GM19328 (cell line): ENCODE data around the gene BRIP1.
"Not testable (repeated sequence)": the region's sequence is repeated elsewhere in the genome, so short reads cannot be mapped to it uniquely, and the experiment has no call there.

Source experiments
- ATAC-seq: cut with Tn5 transposase; IDR thresholded peaks from one replicate; pipeline ENCODE4 v1.9.1; 2021; ENCODE audit warnings: mild to moderate bottlenecking, moderate library complexity; ENCODE audit not compliant: unreplicated experiment

The BRIP1 gene

DNA sequence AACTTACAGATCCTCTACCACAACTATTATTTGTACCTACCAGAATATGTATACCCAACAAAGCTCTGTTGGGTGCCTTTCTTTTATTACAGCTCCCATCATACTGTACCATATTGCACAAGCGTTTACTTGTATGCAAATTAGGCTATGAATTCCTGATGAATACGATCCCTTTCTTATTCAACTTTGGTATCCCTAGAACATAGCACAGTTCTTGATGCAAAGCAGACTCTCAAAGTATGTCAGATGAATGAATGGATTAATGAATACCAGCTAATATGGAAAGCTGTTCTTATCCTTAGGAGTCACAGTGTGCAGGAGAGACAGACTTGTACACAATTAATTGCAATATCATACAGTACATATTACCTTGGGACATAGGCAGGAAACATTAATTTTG is 192.6 kb downstream of the BRIP1 start:
- no peak for ATAC-seq

DNA sequence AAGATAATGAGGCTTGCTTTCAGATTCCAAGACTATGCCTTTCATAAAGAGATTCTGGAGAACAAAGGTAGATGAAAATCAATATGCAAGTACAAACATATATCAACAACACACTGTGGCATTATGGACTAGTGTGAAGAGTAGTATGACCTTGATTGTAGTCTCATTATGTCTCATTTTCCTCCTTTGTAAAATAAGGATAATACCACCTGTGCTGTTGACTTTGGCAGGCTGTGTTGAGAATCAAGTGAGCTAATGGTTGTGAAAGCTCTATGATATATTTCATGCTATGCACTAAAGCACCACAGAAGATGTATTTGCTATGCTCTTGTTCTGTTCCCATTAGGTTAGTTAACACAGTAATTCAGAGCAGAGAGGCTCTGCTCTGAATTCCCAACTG is 193.8 kb downstream of the BRIP1 start:
- ATAC-seq, result no peak

DNA sequence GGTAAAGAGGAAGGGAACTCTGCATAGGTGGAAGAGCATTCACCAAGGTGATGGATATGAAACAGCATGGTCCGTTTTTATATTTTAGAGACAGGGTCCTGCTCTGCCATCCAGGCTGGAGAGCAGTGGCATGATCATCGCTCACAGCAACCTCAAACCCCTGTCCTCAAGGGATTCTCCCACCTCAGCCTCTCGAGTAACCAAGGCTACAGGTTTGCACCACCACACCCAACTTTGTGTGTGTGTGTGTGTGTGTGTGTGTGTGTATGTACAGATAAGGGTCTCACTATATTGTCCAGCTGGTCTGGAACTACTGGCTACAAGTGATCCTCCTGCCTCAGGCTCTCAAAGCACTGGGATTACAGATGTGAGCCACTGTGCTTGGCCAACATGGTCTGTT is 194.8 kb downstream of the BRIP1 start:
- ATAC-seq, result no peak

DNA sequence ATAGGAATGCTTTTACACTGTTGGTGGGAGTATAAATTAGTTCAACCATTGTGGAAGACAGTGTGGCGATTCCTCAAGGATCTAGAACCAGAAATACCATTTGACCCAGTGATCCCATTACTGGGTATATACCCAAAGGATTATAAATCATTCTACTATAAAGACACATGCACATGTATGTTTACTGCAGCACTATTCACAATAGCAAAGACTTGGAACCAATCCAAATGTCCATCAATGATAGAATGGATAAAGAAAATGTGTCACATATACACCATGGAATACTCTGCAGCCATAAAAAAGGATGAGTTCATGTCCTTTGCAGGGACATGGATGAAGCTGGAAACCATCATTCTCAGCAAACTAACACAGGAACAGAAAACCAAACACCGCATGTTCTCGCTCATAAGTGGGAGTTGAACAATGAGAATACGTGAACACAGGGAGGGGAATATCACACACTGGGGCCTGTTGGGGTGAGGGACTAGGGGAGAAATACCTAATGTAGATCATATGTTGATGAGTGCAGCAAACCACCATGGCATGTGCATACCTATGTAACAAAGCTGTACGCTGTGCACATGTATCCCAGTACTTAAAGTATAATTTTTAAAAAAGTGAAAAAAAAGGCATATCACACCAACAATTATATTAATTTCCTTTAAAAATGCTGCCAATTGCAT is 196.8 kb downstream of the BRIP1 start:
- not testable (repeated sequence) for ATAC-seq

DNA sequence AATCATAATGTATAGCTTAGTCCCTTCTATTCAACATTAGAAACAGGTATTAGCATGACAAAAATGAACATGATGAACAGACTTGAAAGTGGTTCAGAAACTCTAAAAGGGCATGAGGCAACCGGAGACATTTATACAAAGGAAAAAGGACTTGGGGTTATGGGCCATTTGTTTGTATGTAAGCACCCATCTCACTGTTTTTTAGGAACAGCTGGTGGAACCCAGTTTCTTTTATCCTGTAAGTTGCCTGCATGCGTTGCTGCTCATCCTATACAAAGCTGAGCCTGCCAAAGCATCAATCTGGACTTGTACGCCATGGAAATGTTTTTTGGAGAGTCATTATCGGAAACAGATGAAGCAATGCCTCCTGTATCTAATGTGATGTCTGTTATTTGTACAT is 200.0 kb downstream of the BRIP1 start:
- no peak for ATAC-seq

DNA sequence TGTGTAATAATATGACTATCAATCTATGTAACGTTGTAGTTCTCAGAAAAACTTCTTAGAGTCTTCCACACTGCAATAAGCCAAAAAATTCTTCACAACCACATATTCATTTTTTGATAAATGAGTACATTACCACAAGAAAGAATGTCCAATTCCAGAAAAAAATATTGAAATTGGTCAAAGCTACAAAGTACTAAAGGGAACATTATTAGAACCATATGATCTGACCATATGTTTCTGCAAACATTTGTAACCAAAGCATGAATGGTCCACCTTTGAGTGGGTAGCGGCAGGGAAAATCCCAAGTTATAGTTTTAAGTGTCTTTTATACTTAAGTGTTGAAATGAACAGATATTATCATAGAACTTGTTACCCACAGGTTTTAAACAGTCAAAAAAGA is 200.6 kb downstream of the BRIP1 start:
- ATAC-seq, result no peak

DNA sequence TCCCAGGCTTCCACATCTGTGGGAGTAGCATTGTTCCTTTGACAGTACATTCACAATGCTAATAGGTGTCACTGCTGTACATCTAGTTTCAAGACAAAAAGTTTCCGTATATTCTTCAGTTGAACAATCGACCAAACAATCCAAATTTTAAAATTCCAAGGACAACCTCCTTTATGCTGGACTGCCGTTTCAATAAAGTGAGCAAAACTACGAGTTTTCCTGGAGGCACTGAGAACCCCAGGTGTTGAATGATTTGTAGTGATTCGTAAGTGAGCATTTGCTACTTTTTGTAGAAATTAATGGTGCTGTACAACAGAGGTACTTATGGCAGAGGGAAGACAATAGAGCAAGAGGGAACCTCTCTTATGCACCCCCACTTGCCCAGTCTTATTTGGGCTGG is 201.1 kb downstream of the BRIP1 start:
- no peak for ATAC-seq

DNA sequence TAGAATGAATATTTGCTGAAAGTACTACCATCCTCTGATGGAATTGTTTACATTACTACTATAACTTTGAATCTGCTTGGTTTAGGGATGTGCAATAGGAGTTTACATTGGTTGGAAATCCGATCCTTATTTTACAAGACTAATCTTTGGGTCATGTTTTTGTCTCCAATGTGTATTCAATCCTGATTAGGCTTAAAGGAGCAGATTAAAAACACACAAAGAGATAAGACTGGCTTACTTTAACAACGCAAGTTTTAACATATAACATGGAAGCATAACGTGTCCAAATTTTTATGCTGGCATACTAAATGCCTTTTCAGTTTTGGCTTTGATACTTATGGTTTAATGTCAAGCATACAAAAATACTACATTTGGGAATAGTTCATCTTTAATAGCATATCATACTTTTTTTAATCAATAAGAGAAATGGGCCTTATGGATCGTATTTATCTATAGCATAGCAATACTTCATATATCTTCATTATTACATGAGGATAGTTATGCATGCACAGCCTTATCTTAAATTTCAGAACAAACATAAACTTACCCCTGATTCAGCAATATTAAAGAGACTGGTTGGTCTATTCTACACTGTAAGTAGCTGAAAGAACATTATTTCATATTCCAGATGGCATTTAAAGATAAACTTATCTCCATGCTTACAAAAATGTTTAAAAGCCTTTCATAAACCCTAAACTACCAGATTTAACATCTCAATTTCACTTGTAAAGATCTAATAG is 202.4 kb downstream of the BRIP1 start:
- ATAC-seq, result no peak

DNA sequence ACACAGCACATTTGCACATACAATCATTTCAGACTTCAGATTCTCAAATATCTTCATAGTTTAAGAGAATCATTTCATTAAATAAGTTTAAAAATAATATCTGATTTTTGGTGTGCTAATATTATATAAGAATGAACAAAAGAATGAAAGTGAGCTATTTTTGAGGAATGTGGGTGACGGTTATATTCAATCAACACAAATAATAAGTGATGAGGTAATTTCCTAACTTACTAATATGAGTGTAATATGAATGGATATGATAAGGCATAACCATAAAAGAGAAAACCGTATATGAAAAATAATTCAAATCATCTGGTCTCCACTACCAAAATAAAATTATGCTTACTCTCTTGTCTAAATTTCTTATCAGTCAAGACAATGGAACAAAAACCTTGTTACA is 203.9 kb downstream of the BRIP1 start:
- no peak for ATAC-seq

DNA sequence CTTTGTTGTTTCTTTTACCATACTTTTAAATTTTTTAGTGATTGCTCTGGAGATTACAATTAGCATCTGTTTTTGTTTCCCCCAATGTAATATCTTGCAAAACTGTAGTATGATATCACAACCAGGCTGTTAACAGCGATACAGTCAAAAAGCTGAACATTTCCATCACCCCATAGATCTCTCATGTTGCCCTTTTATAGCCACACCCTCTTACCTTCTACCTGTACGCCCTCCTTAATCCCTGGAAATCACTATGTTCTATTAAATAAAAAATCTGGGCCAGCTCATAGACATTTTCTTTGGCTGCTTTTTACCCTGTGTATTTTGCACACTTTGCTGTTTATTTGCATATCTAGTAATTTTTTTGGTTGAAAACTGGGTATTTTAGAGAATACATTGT is 205.1 kb downstream of the BRIP1 start:
- ATAC-seq, result no peak

DNA sequence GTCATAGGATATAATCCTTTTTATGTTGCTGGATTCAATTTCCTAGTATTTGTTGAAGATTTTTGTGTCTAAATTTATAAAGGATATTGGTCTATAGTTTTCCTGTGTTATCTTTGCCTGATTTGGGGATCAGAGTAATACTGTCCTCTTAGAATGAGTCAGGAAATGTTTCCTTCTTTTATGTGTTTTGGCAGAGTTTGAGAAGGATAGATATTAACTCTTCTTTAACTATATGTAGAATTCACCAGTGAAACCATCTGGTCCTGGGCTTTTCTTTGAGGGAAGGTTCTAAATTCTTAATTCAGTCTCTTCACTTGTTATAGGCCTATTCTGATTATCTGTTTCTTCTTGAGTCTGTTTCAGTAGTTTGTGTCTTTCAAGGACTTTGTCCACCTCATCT is 206.0 kb downstream of the BRIP1 start:
- ATAC-seq, result no peak

DNA sequence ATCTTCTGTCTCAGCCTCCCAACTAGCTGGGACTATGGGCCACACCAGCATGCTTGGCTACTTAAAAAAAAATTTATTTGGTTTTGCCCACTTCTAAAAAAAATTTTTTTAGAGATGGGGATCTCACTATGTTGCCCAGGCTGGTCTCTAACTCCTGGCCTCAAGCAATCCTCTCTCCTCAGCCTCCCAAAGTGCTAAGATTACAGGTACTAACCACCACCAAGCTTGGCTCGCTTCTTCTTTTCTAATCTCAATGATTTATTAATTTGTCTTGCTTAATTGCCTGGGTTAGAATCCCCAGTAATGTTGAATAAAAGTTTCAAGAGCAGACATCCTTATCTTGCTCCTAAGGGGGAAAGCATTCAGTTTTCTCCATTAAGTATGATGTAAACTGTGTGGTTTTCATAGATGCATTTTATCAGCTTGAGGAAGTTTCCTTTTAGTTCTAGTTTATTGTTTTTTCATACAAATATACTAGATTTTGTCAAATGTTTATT is 206.6 kb downstream of the BRIP1 start:
- ATAC-seq, result no peak

DNA sequence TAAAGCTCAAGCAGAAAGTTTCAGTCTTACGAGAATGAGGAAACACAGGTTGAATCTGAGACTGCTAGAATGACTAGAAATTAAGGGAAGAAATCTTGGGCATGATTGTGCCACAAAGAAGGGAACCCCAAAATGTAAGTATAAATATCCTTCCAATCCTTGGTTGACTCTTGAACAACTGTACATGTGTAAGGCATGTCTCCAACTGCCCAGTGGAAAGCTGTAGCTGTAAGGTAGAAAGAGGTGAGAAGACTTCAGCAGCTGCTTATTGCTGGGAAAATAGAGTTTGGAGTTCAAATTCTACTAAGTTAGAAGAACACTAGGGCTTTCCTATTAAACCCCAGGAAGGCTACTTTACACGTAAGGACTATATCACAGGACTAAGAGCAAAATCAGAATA is 212.6 kb downstream of the BRIP1 start:
- ATAC-seq, result no peak

DNA sequence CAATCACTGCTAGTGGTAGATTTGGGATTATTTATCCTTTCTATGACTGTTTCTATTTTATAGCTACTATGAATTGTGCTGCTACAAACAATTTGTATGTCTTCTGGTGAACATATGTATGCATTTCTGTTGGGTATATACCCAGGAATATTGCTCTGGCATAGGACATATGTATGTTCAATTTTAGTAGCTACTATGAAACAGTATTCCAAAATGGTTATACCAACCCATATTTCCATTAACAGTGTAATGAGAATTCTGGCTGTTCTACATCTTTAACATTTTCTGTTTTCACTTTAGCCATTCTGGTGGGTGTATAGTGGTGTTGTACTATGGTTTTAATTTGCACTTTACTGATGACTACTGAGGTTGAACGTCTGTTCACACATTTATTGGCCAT is 214.7 kb downstream of the BRIP1 start:
- no peak for ATAC-seq

DNA sequence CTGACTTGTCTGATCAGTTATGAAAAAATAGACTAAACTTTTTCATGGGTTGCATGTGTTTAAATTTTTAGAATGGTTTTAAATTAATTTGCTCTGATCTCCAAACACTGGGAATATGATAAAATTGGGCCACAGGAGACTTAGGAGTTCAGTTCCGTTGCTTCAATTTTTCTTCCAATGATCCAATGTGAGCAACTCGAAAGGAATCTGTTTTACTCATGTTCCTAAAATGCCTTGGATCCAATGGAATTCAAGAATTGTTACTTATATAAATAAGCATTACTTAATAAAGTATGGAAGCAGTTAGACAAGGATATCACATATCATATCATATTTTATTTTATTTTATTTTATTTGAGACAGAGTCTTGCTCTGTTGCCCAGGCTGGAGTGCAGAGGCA is 216.3 kb downstream of the BRIP1 start:
- no peak for ATAC-seq

DNA sequence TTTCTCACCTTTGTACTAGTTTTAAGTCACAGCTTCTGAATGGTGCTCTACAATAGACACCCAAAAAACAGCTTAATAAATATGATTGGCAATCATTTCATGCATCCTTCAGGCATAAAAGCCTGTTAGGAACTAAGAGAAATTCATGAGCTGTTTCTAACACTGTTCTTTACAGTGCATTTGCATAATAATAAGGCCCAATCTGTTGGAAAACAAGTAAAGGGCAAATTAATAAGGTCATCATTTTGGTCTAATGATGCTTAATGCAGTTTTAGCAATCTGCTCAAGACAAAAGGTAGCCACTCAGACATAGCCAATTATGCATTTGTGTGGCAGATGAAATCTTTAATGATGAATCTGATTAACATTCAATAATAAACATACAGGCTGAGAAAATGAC is 216.8 kb downstream of the BRIP1 start:
- ATAC-seq, result no peak

DNA sequence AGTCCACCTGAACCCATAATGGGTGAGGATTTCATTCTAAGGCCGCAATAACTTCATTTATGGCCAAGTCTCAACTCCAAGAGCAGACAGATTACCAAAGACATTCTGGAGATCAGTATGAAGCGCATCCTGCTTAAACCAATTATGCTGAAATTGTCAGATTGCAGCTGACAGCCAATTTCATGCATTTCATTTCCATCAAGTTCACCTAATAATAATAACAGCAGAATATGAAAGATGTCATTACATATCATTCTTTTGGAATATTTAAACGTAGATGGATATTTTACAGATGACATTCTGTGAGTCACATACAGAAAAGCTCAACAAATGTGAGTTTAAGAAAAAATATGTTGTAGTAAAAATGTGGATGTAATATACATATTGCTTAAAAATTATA is 217.4 kb downstream of the BRIP1 start:
- ATAC-seq, result no peak

DNA sequence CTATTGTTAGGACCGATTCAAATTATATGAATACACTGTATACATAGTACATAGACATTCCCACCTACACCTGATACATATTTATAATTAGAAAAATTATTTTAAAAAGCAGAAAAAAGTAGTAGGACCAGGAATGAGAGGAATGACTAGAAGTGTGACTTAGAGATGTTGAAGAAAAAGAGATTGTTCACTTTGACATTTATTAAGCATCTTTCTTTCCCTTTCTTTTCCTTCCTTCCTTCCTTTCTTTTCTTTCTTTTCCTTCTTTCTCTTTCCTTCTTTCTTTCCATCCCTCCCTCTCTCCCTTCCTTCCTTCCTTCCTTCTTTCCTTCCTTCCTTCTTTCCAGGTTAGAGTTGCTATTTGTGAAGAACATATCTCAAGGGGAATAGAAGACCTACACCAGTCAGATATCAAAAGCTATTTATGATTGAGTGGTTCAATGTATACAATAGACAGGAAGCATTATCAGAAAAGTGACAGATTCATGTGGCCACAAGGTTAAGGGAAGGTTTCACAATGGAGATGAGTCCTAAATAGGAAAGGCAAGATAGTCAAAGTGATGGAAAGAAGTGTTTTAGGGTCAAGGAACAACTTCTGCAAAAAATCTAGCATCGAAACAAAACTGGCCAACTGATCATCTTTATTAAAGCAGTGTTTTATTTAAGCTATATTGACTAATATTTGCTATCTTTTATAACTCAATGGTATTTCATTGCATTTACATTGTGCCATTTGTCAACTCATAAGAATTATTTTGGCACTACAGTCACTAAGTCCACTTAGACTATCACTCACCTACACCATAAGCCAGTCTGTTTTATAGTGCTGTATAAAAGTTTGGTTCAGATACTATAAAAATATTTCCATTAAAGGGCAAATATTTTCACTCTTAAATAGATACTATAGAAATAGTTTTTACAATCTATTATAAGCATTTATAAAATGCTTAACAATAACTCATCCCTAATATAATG is 218.2 kb downstream of the BRIP1 start:
- no peak for ATAC-seq

DNA sequence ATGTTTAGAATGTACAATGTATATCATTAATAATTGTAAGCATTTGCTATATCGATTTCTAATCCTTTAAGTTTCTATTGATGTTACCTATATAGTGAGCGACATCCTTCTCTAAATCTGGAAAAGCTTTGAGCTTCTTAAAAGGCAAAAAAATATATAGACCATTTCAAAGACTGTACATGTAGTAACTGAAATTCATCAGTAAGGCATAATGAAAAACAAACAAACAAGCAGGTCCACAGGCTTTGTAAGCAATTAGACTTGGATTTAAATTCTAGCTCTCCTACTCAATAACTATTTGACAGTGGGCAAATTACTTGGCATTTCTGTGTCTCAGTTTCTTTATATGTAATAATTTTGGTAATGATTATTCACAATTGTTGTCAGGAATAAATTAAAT is 220.6 kb downstream of the BRIP1 start:
- ATAC-seq, result no peak

DNA sequence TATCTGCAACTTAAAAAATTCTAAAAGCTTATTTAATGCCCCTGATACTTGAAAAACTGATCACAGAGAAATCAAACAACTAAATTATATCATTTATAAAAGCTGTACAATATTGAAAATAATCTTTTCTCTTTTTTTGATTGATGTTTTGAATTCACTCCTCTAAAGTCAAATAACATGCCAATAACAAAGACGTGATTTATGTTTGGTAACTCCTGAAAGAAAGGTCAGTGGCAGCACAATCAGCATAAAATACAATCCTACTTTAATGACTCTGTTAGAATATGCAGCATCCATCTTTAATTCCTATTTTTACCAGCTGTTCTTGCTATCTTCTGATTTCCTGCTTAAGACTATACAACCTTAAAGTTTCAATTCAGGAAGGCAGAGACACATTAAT is 221.6 kb downstream of the BRIP1 start:
- ATAC-seq, result no peak

DNA sequence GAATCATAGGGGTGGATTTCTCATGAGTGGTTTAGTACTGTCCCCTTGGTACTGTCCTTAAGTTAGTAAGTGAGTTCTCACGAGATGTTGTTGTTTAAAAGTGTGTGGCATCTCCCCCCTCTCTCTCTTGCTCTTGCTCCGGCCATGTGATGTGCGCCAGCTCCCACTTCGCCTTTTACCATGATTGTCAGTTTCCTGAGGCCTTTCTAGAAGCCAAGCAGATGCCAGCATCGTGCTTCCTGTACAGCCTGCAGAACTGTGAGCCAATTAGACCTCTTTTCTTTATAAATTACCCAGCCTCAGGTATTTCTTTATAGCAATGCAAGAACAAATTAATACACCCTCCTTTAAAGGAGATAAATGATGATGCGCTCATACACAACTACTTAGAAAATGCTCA is 222.2 kb downstream of the BRIP1 start:
- ATAC-seq, result no peak
